ENCODE data around the gene CDCA3.
"Not testable (repeated sequence)": the region's sequence is repeated elsewhere in the genome, so short reads cannot be mapped to it uniquely, and the experiment has no call there.

The CDCA3 gene

DNA sequence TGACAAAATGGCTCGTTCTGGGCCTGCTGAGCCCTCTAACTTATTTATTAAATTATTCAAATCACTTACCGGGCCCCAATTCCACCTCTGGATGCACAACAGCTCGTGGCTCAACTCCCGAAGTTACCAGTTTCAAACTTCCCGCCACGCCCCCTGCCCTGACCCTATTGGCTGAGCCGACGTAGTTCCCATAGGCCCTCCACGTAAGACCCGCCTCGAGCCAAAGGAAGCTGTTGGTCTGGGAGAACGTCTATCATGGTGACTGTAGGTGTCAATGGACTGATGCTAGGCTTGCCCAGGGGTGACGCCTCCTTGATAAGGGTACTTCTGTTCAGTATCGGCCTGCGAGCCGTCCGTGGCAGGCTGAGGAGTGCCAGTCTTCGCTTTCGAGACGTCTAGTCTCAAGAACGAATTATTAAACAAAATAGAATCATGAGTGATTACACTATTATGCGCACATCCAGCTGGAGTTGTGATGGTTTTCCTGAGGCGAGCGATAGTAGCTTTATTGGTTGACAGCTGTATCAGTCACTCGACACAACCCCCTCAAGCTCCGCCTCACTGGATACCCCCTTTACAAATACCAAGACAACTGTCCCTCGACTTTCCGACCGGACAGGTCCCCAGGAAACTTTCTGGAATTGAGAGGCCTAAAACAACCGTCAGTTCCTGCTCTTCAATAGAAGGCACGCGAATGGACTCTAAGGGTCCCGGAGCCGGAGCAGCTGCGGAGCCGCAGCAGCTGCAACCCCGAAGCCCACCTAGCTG, at the start of gene CDCA3:
TSS of gene CDCA3 (minus strand) at position 134 of the 768 bp plus-strand sequence. CDS start 334 bp downstream, outside the sequence.
- peak; percentile 97 for DNase-seq

- DNase-seq, result peak; percentile 68
These were observed 48.9 kb upstream of the CDCA3 start for GRCh38 chr12:6899837-6900519.

DNA sequence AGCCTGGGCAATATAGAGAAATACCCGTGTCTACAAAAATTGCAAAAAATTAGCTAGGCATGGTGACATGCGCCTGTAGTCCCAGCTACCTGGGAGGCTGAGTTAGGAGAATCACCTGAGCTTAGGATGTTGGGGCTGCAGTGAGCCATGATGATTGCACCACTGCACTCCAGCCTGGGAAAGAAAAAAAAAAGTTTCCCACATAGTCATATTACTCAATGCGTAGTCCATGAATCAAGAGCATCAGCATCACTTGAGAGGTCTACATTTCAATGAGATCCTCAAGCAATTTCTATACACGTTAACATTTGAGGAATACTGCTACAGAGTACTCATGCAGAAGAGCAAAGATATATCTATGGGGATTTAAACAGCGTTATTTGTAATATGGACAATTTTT, 48.3 kb upstream of the CDCA3 start:
- DNase-seq, result no peak

- DNase-seq, result no peak
These were observed 45.9 kb upstream of the CDCA3 start for GRCh38 chr12:6896846-6897435.

GRCh38 chr12:6894321-6894720, 43.2 kb upstream of the CDCA3 start:
- DNase-seq, result no peak

- DNase-seq, result not testable (repeated sequence)
These were observed 41.6 kb upstream of the CDCA3 start for GRCh38 chr12:6892683-6893082.

DNA sequence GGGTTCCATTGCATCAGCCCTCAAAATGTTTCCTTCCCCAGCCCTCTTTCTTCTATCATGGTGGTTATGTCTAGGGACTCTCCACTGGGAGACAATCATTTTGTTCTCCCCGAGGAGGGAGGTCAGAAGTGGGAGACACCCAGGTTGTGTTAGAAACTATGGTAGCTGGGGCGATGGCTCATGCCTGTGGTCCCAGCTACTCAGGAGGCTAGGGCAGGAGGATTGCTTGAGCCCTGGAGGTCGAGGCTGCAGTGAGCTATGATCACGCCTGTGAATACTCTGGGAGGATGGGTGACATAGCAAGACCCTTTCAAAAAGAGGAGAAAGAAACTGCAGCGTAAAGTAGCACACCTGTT, 40.5 kb upstream of the CDCA3 start:
- no peak for DNase-seq

GRCh38 chr12:6890789-6891645, 39.9 kb upstream of the CDCA3 start:
- peak; percentile 98 for DNase-seq

DNA sequence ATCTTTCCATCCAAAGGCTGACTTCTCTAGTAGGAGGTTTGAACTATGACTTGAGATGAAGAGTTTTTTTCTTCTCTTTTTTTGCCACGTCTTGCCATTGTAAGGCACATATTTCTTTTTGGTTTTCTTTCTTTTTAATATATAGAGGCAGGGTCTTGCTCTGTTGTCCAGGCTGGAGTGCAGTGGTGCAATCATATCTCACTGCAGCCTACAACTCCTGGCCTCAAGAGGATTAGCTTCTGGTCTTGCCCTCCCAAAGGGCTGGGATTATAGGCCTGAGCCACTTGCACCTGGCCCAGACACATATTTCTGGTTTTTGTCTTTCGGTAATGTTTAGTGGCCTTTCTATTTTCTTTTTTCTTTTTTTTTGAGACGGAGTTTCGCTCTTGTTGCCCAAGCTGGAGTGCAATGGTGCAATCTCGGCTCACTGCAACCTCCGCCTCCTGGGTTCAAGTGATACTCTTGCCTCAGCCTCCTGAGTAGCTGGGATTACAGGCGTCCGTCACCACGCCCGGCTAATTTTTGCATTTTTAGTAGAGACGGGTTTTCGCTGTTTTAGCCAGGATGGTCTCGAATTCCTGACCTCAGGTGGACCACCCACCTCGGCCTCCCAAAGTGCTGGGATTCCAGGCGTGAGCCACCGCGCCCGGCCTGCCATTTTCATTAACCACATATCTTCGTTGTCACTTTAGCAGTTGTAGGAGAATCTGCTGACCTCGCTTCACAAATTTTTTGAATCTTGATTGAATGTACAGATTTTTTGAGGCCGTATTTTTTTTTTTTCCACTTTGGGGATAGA, 38.9 kb upstream of the CDCA3 start:
- not testable (repeated sequence) for DNase-seq

- not testable (repeated sequence) for DNase-seq
These were observed 37.7 kb upstream of the CDCA3 start for GRCh38 chr12:6888794-6889193.

GRCh38 chr12:6888360-6888759, 37.3 kb upstream of the CDCA3 start:
- DNase-seq, result no peak

DNA sequence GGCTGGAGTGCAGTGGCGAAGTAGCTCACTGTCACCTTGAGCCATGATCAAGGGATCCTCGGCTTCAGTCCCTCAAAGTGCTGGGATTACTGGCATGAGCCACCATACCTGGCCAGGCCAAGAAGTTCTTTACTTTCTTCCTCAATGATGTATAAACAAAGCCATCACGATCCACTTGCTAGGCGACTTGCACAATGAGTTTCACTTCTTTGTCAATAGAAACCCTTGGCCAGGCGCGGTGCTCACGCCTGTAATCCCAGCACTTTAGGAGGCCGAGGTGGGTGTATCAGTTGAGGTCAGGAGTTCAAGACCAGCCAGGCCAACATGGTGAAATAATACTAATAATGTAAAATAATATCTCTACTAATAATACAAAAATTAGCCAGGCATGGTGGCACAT, 36.4 kb upstream of the CDCA3 start:
- peak; percentile 29 for DNase-seq

GRCh38 chr12:6886206-6886999, 35.3 kb upstream of the CDCA3 start:
- not testable (repeated sequence) for DNase-seq

GRCh38 chr12:6884539-6884938, 33.5 kb upstream of the CDCA3 start:
- no peak for DNase-seq

- DNase-seq, result no peak
These were observed 32.6 kb upstream of the CDCA3 start for GRCh38 chr12:6883683-6884082.

- DNase-seq, result no peak
These were observed 32.2 kb upstream of the CDCA3 start for GRCh38 chr12:6883252-6883651.

DNA sequence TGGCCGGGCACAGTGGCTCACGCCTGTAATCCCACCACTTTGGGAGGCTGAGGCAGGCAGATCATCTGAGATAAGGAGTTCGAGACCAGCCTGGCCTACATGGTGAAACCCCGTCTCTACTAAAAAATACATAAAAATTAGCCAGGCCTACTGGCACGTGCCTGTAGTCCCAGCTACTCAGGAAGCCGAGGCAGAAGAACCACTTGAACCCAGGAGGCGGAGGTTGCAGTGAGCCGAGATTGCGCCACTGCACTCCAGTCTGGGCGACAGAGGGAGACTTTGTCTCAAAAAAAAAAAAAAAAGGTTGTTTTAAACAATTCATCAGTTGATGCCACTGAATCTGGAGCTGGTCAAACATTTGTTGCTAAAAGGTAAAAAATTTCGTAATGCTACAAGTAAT, 28.7 kb upstream of the CDCA3 start:
- DNase-seq, result not testable (repeated sequence)

GRCh38 chr12:6874015-6874368, 22.9 kb upstream of the CDCA3 start:
- not testable (repeated sequence) for DNase-seq

DNA sequence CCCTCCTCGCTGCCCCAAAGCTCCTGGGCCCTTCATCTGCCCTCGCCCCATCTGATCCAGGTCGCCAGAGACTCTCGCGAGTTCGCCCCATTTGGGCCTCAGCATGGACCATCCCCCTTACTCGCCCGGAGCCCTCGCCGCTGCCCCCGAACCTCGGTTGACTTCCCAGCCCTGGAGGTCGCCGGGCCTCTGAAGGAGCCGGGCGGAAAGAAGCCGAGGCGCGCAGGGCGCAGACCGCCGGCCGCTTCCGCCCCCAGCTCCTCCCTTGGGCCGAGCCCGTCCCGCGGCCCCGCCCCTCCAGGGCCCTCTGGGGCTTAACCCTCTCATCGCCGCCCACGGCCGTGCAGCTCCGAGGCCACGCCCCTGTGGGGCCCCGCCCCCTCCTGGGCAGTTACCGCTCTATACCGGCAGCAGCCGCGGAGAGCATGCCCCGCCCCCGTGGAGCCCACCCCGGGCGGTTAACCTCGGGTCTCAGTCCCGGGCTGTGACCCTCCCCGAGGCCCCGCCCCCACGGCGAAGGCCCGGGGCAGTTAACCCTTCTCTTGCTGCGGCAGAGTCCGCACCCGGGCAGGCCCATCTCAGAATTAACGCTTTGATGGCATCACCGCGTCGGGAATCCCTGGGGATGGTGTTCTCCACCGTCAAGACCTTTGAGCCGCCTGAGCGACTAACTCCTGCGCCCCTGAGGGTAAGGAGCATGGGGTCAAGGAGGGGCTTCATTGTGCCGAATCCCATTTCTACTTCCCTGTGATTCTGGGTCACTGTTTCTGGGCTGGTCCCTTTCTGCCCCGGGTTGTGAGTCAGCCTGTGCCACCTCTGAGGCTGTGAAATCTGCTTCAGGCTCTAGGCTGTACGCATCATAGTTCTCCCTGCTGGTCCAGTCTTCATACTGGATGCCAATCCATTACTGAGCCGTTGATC, 22.3 kb upstream of the CDCA3 start, which contains the start of gene SPSB2:
TSS of gene SPSB2 (minus strand) at position 210 of the 921 bp plus-strand sequence. CDS start 402 bp downstream, outside the sequence.
- peak; percentile 98 for DNase-seq

Measured in CD4-positive, alpha-beta T cell treated with Interleukin-15 for 1 hour (primary cell).